MM.1S (cell line): ENCODE data around the gene AKIRIN1.
A peak's percentile ranks its signal among the peaks of the same experiment; 100 is the strongest.

ENCODE experiments used
- DNase-seq: peaks from one replicate; pipeline ENCODE4 v3.0.0-alpha.2; 2015
- H2AFZ ChIP-seq: fragments of 300-600 bp; sonication (generic); 2 replicates; pipeline ENCODE4 v1.6.0; 2016; ENCODE audit warnings: antibody characterized with exemption, low read length
- H3F3A ChIP-seq: fragments of 300-600 bp; sonication (generic); 2 replicates; pipeline ENCODE4 v1.6.1; 2016; ENCODE audit warnings: mild to moderate bottlenecking, antibody characterized with exemption, low read length, moderate library complexity, mixed read lengths; ENCODE audit not compliant: insufficient read depth
- H3K27ac ChIP-seq: fragments of 300-600 bp; sonication (generic); 2 replicates; pipeline ENCODE4 v1.5.1; 2016; ENCODE audit warnings: mild to moderate bottlenecking, low read length
- H3K27me3 ChIP-seq: fragments of 300-600 bp; sonication (generic); replicated peaks from 2 replicates; pipeline ENCODE4 v1.6.0; 2016; ENCODE audit warnings: low read length; ENCODE audit not compliant: insufficient read depth
- H3K36me3 ChIP-seq: fragments of 300-600 bp; sonication (generic); replicated peaks from 2 replicates; pipeline ENCODE4 v1.6.1; 2016; ENCODE audit warnings: mild to moderate bottlenecking, low read length, mixed read lengths; ENCODE audit not compliant: insufficient read depth
- H3K4me1 ChIP-seq: fragments of 300-600 bp; sonication (generic); 2 replicates; pipeline ENCODE4 v1.6.1; 2016; ENCODE audit warnings: low read length, mixed read lengths
- H3K4me2 ChIP-seq: fragments of 300-600 bp; sonication (generic); 2 replicates; pipeline ENCODE4 v1.6.0; 2016; ENCODE audit warnings: low read depth, low read length
- H3K4me3 ChIP-seq: fragments of 300-600 bp; sonication (generic); 2 replicates; pipeline ENCODE4 v1.5.1; 2016; ENCODE audit warnings: low read length, mixed read lengths
- H3K79me2 ChIP-seq: fragments of 300-600 bp; sonication (generic); 2 replicates; pipeline ENCODE4 v1.6.1; 2016; ENCODE audit warnings: mixed run types, low read length, mixed read lengths
- H3K9ac ChIP-seq: fragments of 300-600 bp; sonication (generic); 2 replicates; pipeline ENCODE4 v1.6.1; 2016; ENCODE audit warnings: low read length, mixed read lengths
- H3K9me2 ChIP-seq: fragments of 300-600 bp; sonication (generic); replicated peaks from 2 replicates; pipeline ENCODE4 v1.6.1; 2016; ENCODE audit warnings: mild to moderate bottlenecking, low read length, mixed read lengths; ENCODE audit not compliant: insufficient read depth
- H3K9me3 ChIP-seq: fragments of 300-600 bp; sonication (generic); replicated peaks from 2 replicates; pipeline ENCODE4 v1.6.1; 2016; ENCODE audit warnings: mild to moderate bottlenecking, low read length, mixed read lengths; ENCODE audit not compliant: insufficient read depth
- H4K20me1 ChIP-seq: fragments of 300-600 bp; sonication (generic); 2 replicates; pipeline ENCODE4 v1.6.1; 2016; ENCODE audit warnings: mild to moderate bottlenecking, low read length, moderate library complexity, mixed read lengths; ENCODE audit not compliant: insufficient read depth
- EZH2 ChIP-seq: fragments of 300-600 bp; sonication (generic); optimal IDR thresholded peaks from 2 replicates; pipeline ENCODE3; 2017; ENCODE audit warnings: low read depth, mild to moderate bottlenecking, antibody characterized with exemption, low read length, mixed read lengths
- EZH2phosphoT487 ChIP-seq: fragments of 300-600 bp; sonication (generic); IDR thresholded peaks from 2 replicates; pipeline ENCODE4 v1.6.1; 2018; ENCODE audit warnings: antibody characterized with exemption, low read length
- TF ChIP-seq, protein P1 (sequence below): fragments of 300-600 bp; sonication (generic); IDR thresholded peaks from 2 replicates; pipeline ENCODE4 v1.5.1; 2016; ENCODE audit warnings: antibody characterized with exemption, low read length, mixed read lengths

The AKIRIN1 gene

DNA sequence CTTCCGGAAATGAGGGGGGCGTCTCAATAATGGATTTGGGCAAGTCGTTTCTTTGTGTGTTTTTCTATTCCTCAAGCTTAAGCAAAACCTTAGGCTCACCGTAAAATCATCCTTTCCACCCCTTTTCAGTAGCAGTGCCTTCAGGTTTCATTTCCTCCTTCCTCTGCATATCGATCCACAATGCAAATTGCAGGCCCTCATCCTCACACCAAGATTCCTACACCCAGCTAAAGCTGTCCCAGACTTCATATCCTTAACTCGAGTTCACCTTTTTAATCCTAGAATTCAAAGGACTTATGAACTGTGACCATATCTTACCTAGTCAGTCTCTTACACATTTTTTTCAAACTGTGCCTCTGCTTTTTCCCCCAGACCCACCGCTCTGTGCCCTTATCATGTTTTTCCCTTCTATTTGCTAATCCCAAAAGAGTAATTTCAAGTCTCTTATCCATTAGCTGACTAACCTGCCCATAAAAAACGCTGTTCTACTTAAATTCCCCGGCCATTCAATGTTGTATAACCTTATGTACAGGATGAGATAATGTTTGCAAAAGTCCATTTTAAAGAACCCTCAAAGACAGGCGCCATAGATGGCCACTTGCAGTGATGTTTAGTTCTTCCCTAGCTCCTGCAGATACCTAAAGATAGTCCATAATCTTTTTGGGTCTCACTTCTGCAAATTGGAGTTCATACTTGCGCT, 1.5 kb downstream of the AKIRIN1 start:
- H2AFZ ChIP-seq, result no peak overlapping the region
- H3K36me3 ChIP-seq, result 0 out of 2 replicates have a peak, but pooled peaks cover 3% of the 10 kb centered on the region
- TF ChIP-seq EZH2 (no peak), EZH2phosphoT487 (no peak)
- TF ChIP-seq, protein P1, sequence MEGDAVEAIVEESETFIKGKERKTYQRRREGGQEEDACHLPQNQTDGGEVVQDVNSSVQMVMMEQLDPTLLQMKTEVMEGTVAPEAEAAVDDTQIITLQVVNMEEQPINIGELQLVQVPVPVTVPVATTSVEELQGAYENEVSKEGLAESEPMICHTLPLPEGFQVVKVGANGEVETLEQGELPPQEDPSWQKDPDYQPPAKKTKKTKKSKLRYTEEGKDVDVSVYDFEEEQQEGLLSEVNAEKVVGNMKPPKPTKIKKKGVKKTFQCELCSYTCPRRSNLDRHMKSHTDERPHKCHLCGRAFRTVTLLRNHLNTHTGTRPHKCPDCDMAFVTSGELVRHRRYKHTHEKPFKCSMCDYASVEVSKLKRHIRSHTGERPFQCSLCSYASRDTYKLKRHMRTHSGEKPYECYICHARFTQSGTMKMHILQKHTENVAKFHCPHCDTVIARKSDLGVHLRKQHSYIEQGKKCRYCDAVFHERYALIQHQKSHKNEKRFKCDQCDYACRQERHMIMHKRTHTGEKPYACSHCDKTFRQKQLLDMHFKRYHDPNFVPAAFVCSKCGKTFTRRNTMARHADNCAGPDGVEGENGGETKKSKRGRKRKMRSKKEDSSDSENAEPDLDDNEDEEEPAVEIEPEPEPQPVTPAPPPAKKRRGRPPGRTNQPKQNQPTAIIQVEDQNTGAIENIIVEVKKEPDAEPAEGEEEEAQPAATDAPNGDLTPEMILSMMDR, result no peak
- H3K9me3 ChIP-seq, result no peaks in the 10 kb centered on the region
- peaks cover 4% of the 10 kb centered on the region; the same call in 1 of the 2 replicates for H3F3A ChIP-seq
- H3K27me3 ChIP-seq, result no peaks in the 10 kb centered on the region
- H3K9me2 ChIP-seq, result no peaks in the 10 kb centered on the region
- peak overlapping the region; percentile 82 for H3K4me3 ChIP-seq
- no peak for DNase-seq
- peaks cover 26% of the 10 kb centered on the region for H3K4me1 ChIP-seq
- H3K27ac ChIP-seq, result peak overlapping the region; percentile 20; the same call in 1 of the 2 replicates
- H4K20me1 ChIP-seq, result no peaks in the 10 kb centered on the region
- H3K4me2 ChIP-seq, result peak overlapping the region; percentile 94
- peaks cover 64% of the 10 kb centered on the region for H3K79me2 ChIP-seq
- peak overlapping the region; percentile 80; the same call in 1 of the 2 replicates for H3K9ac ChIP-seq

DNA sequence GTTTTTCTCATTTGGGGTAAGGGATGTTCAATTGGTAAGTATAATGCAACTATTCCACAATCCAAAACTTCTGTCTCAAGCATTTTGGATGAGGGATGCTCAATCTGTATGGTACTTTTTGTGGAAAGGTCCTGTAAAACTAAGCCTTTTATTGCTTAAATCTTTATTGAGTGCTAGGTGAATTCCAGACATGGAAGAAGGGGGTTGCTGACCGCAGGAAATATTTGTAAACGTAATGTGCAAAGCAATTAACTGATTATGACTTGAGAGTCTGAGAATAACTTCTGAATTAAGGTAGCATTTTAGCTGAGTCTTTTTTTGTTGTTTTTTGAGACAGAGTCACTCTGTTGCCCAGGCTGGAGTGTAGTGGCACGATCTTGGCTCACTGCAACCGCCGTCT, 3.1 kb downstream of the AKIRIN1 start:
- peaks cover 77% of the 10 kb centered on the region for H3K79me2 ChIP-seq
- H3K4me1 ChIP-seq, result peaks cover 26% of the 10 kb centered on the region
- no peaks in the 10 kb centered on the region for H3K9me3 ChIP-seq
- peaks cover 4% of the 10 kb centered on the region; the same call in 1 of the 2 replicates for H3F3A ChIP-seq
- H3K9me2 ChIP-seq, result no peaks in the 10 kb centered on the region
- H4K20me1 ChIP-seq, result no peaks in the 10 kb centered on the region
- DNase-seq, result no peak
- no peak overlapping the region for H3K9ac ChIP-seq
- H3K36me3 ChIP-seq, result peaks cover 9% of the 10 kb centered on the region; the same call in 1 of the 2 replicates
- no peak overlapping the region for H3K27ac ChIP-seq
- no peak overlapping the region for H3K4me2 ChIP-seq
- no peak overlapping the region for H2AFZ ChIP-seq
- no peak overlapping the region for H3K4me3 ChIP-seq
- TF ChIP-seq EZH2 (no peak), EZH2phosphoT487 (no peak)
- TF ChIP-seq, protein P1, result no peak
- H3K27me3 ChIP-seq, result no peaks in the 10 kb centered on the region

DNA sequence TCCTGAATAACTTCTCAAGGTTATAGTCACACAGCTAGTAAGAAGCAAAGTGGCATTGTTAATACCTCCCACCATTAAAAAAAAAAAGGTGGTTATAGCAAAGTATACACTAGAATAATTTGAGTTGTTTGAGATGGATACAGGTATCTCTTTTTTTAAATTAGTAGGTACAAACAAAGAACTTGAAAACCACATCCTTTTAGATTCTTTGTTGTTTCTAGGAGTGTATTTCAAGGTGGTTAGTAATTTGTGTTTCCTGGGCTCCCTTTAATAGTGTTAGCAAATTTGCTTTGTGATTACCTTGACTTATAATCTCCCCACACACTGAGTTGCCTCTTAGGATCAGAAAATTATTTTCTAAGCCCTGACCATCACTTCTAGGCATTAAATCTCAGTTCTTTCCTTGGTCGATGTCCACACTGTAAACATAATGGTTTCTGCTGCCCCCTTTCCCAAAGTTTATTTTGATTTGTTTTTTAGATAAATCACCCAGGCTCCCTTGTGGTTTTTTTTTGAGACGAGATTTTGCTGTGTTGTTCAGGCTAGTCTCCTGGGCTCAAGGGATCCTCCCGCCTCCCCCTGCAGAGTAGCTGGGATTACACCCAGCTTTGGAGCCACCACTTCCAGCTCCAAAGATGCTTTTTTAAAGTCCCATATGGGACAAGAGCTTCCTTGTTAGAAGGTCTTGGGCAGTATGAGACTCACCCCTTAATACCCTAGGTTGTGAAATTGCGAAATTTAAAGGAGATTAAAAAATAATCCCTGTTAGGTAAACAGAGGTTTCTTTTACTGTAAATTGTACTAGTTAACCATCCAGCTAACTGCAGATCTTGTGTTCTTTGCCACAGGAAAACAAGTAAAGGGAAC, 6.2 kb downstream of the AKIRIN1 start:
- Histone ChIP-seq H3K9ac (no peak overlapping the region), H3K79me2 (peaks cover 78% of the 10 kb centered on the region), H3K27me3 (no peaks in the 10 kb centered on the region), H3K4me2 (peak overlapping the region; percentile 10; the same call in 1 of the 2 replicates), H3K9me3 (no peaks in the 10 kb centered on the region), H3K36me3 (peaks cover 12% of the 10 kb centered on the region; the same call in 1 of the 2 replicates), H4K20me1 (no peaks in the 10 kb centered on the region), H2AFZ (no peak overlapping the region), H3K4me3 (no peak overlapping the region), H3K9me2 (no peaks in the 10 kb centered on the region), H3K4me1 (peaks cover 19% of the 10 kb centered on the region), H3F3A (peaks cover 2% of the 10 kb centered on the region; the same call in 1 of the 2 replicates), H3K27ac (peak overlapping the region; percentile 13; the same call in 1 of the 2 replicates)
- DNase-seq, result peak; percentile 16
- no peak for TF ChIP-seq EZH2phosphoT487
- no peak for TF ChIP-seq EZH2
- TF ChIP-seq, protein P1, result no peak
